H1 (cell line): ENCODE data around the gene ANKRD65. TPM values are rescaled to one million over a fixed set of nuclear protein-coding genes. Genes with fewer than 3 reads are reported as not detected.

ENCODE experiments used
- CTCF ChIA-PET: fragments of 300-600 bp; sonication (Branson Sonifier 250); formaldehyde crosslinking; loops from one replicate; lab custom pipeline; 2021; ENCODE audit not compliant: partially characterized antibody; lab: Charles Lee
- POLR2A ChIA-PET: fragments of 300-600 bp; sonication (Branson Sonifier 250); formaldehyde crosslinking; loops from one replicate; lab custom pipeline; 2021; ENCODE audit warnings: inconsistent platforms; ENCODE audit not compliant: partially characterized antibody; lab: Charles Lee
- DNase-seq, 2 experiments: peaks; one replicate each; pipeline versions ENCODE4 v3.0.0 to v3.0.0-alpha.2; 2010 to 2022; ENCODE audit warnings: low spot score in 2 of 2, low read depth in 1 of 2, mixed read lengths in 1 of 2
- FAIRE-seq: peaks from 2 replicates; lab custom pipeline; 2011; peaks lifted over from hg19 to GRCh38; lab: Jason Lieb, UNC
- H2AFZ ChIP-seq: 2 replicates; pipeline ENCODE4 v1.8.1; 2012; ENCODE audit warnings: low read length, inconsistent platforms
- H2AK5ac ChIP-seq: 2 replicates; pipeline ENCODE4 v1.6.1; 2013; ENCODE audit warnings: low read depth, low read length
- H2BK120ac ChIP-seq: replicated peaks from 2 replicates; pipeline ENCODE3; 2013; ENCODE audit warnings: low read depth, low read length, inconsistent platforms
- H2BK12ac ChIP-seq: 2 replicates; pipeline ENCODE4 v1.6.1; 2013; ENCODE audit warnings: low read depth, low read length
- H2BK15ac ChIP-seq: 2 replicates; pipeline ENCODE4 v1.6.1; 2013; ENCODE audit warnings: low read length
- H2BK20ac ChIP-seq: 2 replicates; pipeline ENCODE4 v1.6.1; 2013; ENCODE audit warnings: low read length
- H2BK5ac ChIP-seq: 2 replicates; pipeline ENCODE4 v1.6.1; 2013; ENCODE audit warnings: low read depth, low read length
- H3K14ac ChIP-seq: 2 replicates; pipeline ENCODE4 v1.6.1; 2013; ENCODE audit warnings: inconsistent platforms; ENCODE audit not compliant: insufficient read length
- H3K18ac ChIP-seq: 2 replicates; pipeline ENCODE4 v1.6.1; 2013; ENCODE audit warnings: low read length; ENCODE audit errors: extremely low read depth
- H3K23ac ChIP-seq: 2 replicates; pipeline ENCODE4 v1.6.1; 2013; ENCODE audit warnings: inconsistent platforms; ENCODE audit not compliant: insufficient read length
- H3K23me2 ChIP-seq: 2 replicates; pipeline ENCODE4 v1.6.1; 2013; ENCODE audit warnings: low read depth, low read length
- H3K27ac ChIP-seq: 2 replicates; pipeline ENCODE4 v1.6.1; 2011; ENCODE audit warnings: low read depth, low read length, inconsistent platforms
- H3K27me3 ChIP-seq, 4 experiments: replicated peaks in 1 of 4; 1 replicate in 1 of 4; 2 replicates in 3 of 4; pipeline versions ENCODE4 v1.6.1 to v1.8.1; 2011 to 2013; ENCODE audit warnings: low read length in 3 of 4, mild to moderate bottlenecking in 3 of 4, inconsistent platforms in 2 of 4, mixed read lengths in 2 of 4, moderate library complexity in 1 of 4; ENCODE audit not compliant: control insufficient read depth in 3 of 4, insufficient read depth in 3 of 4; ENCODE audit errors: extremely low read depth in 1 of 4
- H3K36me3 ChIP-seq, 4 experiments: 2 replicates each; pipeline versions ENCODE4 v1.6.1 to v1.8.1; 2011 to 2013; ENCODE audit warnings: mild to moderate bottlenecking in 4 of 4, low read length in 3 of 4, moderate library complexity in 2 of 4, control low read depth in 1 of 4, inconsistent platforms in 1 of 4; ENCODE audit not compliant: insufficient read depth in 4 of 4, control insufficient read depth in 2 of 4
- H3K4ac ChIP-seq: replicated peaks from 2 replicates; pipeline ENCODE3; 2013; ENCODE audit warnings: low read length, low read depth, mixed read lengths, inconsistent platforms; ENCODE audit not compliant: insufficient read length
- H3K4me1 ChIP-seq, 4 experiments: replicated peaks in 1 of 4; 1 replicate in 1 of 4; 2 replicates in 3 of 4; pipeline versions ENCODE4 v1.6.1 to v1.8.1; 2011 to 2013; ENCODE audit warnings: low read length in 3 of 4, inconsistent platforms in 2 of 4, mixed read lengths in 1 of 4; ENCODE audit not compliant: insufficient read depth in 4 of 4, control insufficient read depth in 3 of 4
- H3K4me2 ChIP-seq, 2 experiments: 2 replicates each; pipeline versions ENCODE4 v1.6.1 to v1.8.1; 2011 to 2013; ENCODE audit warnings: low read depth in 2 of 2, low read length in 2 of 2, control low read depth in 1 of 2, inconsistent platforms in 1 of 2, mild to moderate bottlenecking in 1 of 2; ENCODE audit not compliant: insufficient read depth in 1 of 2
- H3K4me3 ChIP-seq, 4 experiments: fragments of 200-600, 300-600 bp in 1 of 4; sonication (generic), shearing (Covaris generic), sonication (Bioruptor Twin) in 1 of 4; 2 replicates each; pipeline versions ENCODE4 v1.5.1 to v1.8.1; 2011 to 2016; ENCODE audit warnings: low read length in 4 of 4, low read depth in 3 of 4, control low read depth in 2 of 4, inconsistent platforms in 2 of 4, mild to moderate bottlenecking in 2 of 4, mixed read lengths in 1 of 4, moderate library complexity in 1 of 4; ENCODE audit not compliant: insufficient read depth in 2 of 4; ENCODE audit errors: extremely low read depth in 1 of 4
- H3K56ac ChIP-seq: replicated peaks from 2 replicates; pipeline ENCODE3; 2013; ENCODE audit warnings: low read depth, mild to moderate bottlenecking, mixed read lengths, low read length, inconsistent platforms; ENCODE audit not compliant: insufficient read length
- H3K79me1 ChIP-seq: 2 replicates; pipeline ENCODE4 v1.6.1; 2013; ENCODE audit warnings: low read depth, low read length, control low read depth
- H3K79me2 ChIP-seq, 2 experiments: 2 replicates each; pipeline versions ENCODE4 v1.6.1 to v1.8.1; 2012 to 2013; ENCODE audit warnings: low read length in 2 of 2, mild to moderate bottlenecking in 2 of 2, inconsistent platforms in 1 of 2; ENCODE audit not compliant: insufficient read depth in 2 of 2, control insufficient read depth in 1 of 2
- H3K9ac ChIP-seq, 4 experiments: replicated peaks in 1 of 4; 1 replicate in 1 of 4; 2 replicates in 3 of 4; pipeline versions ENCODE4 v1.6.1 to v1.8.1; 2011 to 2013; ENCODE audit warnings: low read depth in 3 of 4, low read length in 3 of 4, control low read depth in 2 of 4, mild to moderate bottlenecking in 2 of 4, moderate library complexity in 2 of 4, inconsistent platforms in 1 of 4; ENCODE audit errors: extremely low read depth in 1 of 4
- H3K9me3 ChIP-seq, 2 experiments: 2 replicates each; pipeline versions ENCODE4 v1.6.1 to v1.8.1; 2012 to 2013; ENCODE audit warnings: mild to moderate bottlenecking in 2 of 2, moderate library complexity in 2 of 2, control low read depth in 1 of 2, inconsistent platforms in 1 of 2, low read depth in 1 of 2, low read length in 1 of 2, mixed read lengths in 1 of 2; ENCODE audit not compliant: insufficient read depth in 2 of 2
- H4K20me1 ChIP-seq, 2 experiments: replicated peaks in 1 of 2; 2 replicates each; pipeline versions ENCODE3 to v1.8.1; 2011 to 2013; ENCODE audit warnings: inconsistent platforms in 2 of 2, low read length in 2 of 2, mild to moderate bottlenecking in 1 of 2; ENCODE audit not compliant: insufficient read depth in 2 of 2, control insufficient read depth in 1 of 2
- H4K5ac ChIP-seq: 2 replicates; pipeline ENCODE4 v1.6.1; 2013; ENCODE audit warnings: low read length, low read depth, mixed read lengths, inconsistent platforms; ENCODE audit not compliant: insufficient read length
- H4K8ac ChIP-seq: 2 replicates; pipeline ENCODE4 v1.8.0; 2013; ENCODE audit warnings: mild to moderate bottlenecking, moderate library complexity, low read length, inconsistent platforms; ENCODE audit not compliant: insufficient read depth; ENCODE audit errors: extremely low read depth
- H4K91ac ChIP-seq: replicated peaks from 2 replicates; pipeline ENCODE3; 2013; ENCODE audit warnings: low read length, mixed read lengths, inconsistent platforms; ENCODE audit not compliant: insufficient read length
- CEBPB ChIP-seq: IDR thresholded peaks from 2 replicates; pipeline ENCODE4 v1.6.1; 2012; ENCODE audit warnings: low read depth, low read length
- EGR1 ChIP-seq: IDR thresholded peaks from 2 replicates; pipeline ENCODE4 v1.6.1; 2011; ENCODE audit warnings: low read depth, low read length, borderline replicate concordance
- HDAC2 ChIP-seq, 2 experiments: fragments of 300-600 bp in 1 of 2; sonication (generic) in 1 of 2; IDR thresholded peaks; 2 replicates each; pipeline ENCODE4 v1.6.1; 2011 to 2012; ENCODE audit warnings: low read depth in 2 of 2, low read length in 2 of 2, mild to moderate bottlenecking in 2 of 2, moderate library complexity in 2 of 2, borderline replicate concordance in 1 of 2, inconsistent platforms in 1 of 2
- HDAC6 ChIP-seq: IDR thresholded peaks from one replicate; pipeline ENCODE4 v1.7.1; 2012; ENCODE audit warnings: low read depth, mild to moderate bottlenecking, inconsistent platforms, low read length, moderate library complexity
- JUN ChIP-seq: IDR thresholded peaks from 2 replicates; pipeline ENCODE4 v1.6.1; 2011; ENCODE audit warnings: low read depth, mild to moderate bottlenecking, improper control_type of control experiment, low read length
- NRF1 ChIP-seq: IDR thresholded peaks from 2 replicates; pipeline ENCODE4 v1.6.1; 2011; ENCODE audit warnings: mild to moderate bottlenecking, low read depth, low read length, improper control_type of control experiment
- POLR2A ChIP-seq, 2 experiments: IDR thresholded peaks; 1 replicate in 1 of 2; 2 replicates in 1 of 2; pipeline ENCODE4 v1.6.1; 2011; ENCODE audit warnings: low read depth in 2 of 2, low read length in 2 of 2, mild to moderate bottlenecking in 2 of 2; ENCODE audit errors: control extremely low read depth in 1 of 2
- RAD21 ChIP-seq, 2 experiments: IDR thresholded peaks in 1 of 2; conservative IDR thresholded peaks in 1 of 2; 2 replicates each; pipeline ENCODE4 v1.6.1; 2011; ENCODE audit warnings: low read depth in 2 of 2, low read length in 2 of 2, improper control_type of control experiment in 1 of 2, inconsistent platforms in 1 of 2, mild to moderate bottlenecking in 1 of 2, moderate library complexity in 1 of 2
- SP1 ChIP-seq: IDR thresholded peaks from 2 replicates; pipeline ENCODE4 v1.6.1; 2011; ENCODE audit warnings: low read depth, low read length
- SP2 ChIP-seq: IDR thresholded peaks from 2 replicates; pipeline ENCODE4 v1.6.1; 2012; ENCODE audit warnings: mild to moderate bottlenecking, low read length, inconsistent platforms
- YY1 ChIP-seq: IDR thresholded peaks from 2 replicates; pipeline ENCODE4 v1.6.1; 2011; ENCODE audit warnings: low read depth, mild to moderate bottlenecking, low read length
- WGBS, 2 experiments: shearing (Covaris generic) in 1 of 2; methylation state at CpG; one replicate each; pipeline versions ENCODE4 v1.1.6 to v1.1.7; 2013 to 2015; ENCODE audit warnings: low lambda C conversion rate in 2 of 2, mixed read lengths in 2 of 2, inconsistent platforms in 1 of 2, low coverage in 1 of 2, missing lambda C conversion rate in 1 of 2; ENCODE audit not compliant: insufficient replicate concordance in 2 of 2, insufficient coverage in 1 of 2, insufficient read length in 1 of 2; ENCODE audit errors: extremely low coverage in 1 of 2, missing lambda C conversion rate in 1 of 2; 5-methylcytosine and 5-hydroxymethylcytosine counted together
- polyA plus RNA-seq, 7 experiments: library from polyadenylated mRNA; depleted of rRNA in 3 of 7; stranded (reverse) in 5 of 7; unstranded in 2 of 7; fragments of >200 nt in 5 of 7; fragments of 200-250 nt in 2 of 7; gene quantifications; 1 replicate in 5 of 7; 2 replicates in 1 of 7; 4 replicates in 1 of 7; pipeline versions ENCODE4 v1.2.1 to v1.2.3, GENCODE V29; 2011 to 2013; ENCODE audit warnings: missing spikeins in 2 of 7, mixed read lengths in 2 of 7
- total RNA-seq: library from RNA; stranded (reverse); fragmentation: NEBNext Ultra II Directional; extraction: Animal tissue kit (Norgen Biotek cat#: 25700); gene quantifications from 2 replicates; pipeline ENCODE4 v1.2.1, GENCODE V29; 2021
- TF ChIP-seq, protein P1 (sequence below): IDR thresholded peaks from 2 replicates; pipeline ENCODE4 v1.6.1; 2012; ENCODE audit warnings: low read length, inconsistent platforms

Gene ANKRD65
- total and polyA plus RNA-seq, 2 of the 8 experiments (the other 6 are each of a cell fraction or from before 2014, with no cell fraction given), result 1.8 to 2.0 TPM

DNA sequence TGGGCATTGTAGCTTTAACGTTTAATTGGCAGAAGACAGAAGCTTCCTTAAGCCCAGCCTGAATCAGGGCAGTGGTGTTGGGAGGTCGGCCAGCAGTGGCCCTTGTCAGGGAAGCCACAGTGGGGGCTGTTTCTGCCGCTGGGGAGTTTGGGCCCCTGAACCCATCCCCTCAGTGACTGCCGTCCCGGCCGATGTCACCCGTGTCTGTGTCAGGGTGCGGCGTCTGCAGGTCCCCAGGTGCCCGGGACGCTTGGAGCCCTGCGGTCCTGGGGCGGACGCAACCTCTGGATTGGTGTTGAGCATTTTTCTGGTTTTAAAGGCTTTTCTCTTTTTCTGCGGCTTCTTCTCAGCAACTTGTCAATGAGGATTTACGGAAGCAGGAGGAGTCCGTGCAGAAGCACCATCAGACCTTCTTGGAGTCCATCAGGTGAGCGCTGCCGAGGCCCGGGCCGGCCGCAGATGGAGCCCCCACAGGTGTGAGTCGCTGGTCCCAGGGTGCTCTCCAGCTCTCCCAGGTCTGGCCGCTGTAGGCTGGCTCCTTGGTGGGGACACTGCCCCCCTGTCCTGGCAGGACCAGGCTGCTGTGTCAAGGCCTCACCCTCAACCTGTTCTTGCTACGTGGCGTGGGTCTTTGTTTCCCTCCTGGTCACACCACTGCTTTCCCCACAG lies 30.8 kb upstream of the ANKRD65 start:
- no peaks in the 10 kb centered on the region for H3K23me2 ChIP-seq
- H4K8ac ChIP-seq, result peak overlapping the region; percentile 18; the same call in 1 of the 2 replicates
- no peak overlapping the region for H3K27ac ChIP-seq
- H2AFZ ChIP-seq, result no peak overlapping the region
- no peak overlapping the region for H3K56ac ChIP-seq
- H3K9ac ChIP-seq, result no peak overlapping the region
- ChIA-PET POLR2A (interaction anchor here (0.6 to 2.1 kb wide), 5 partner anchors 9 to 79 kb away, joined by 3 to 5 read pairs (median 3); no protein-coding TSS in a partner anchor), CTCF (interaction anchor here (0.5 to 2.4 kb wide), 5 partner anchors 9 to 221 kb away, joined by 3 to 12 read pairs (median 5); no protein-coding TSS in a partner anchor)
- H3K4ac ChIP-seq, result no peak overlapping the region
- 95% methylated on average over 26 of the region's 26 CpGs; no CpG with 5 or more reads in 1 of the 2 experiments for WGBS, 2 experiments
- H3K79me1 ChIP-seq, result no peaks in the 10 kb centered on the region
- no peaks in the 10 kb centered on the region for H3K79me2 ChIP-seq
- H2BK15ac ChIP-seq, result no peak overlapping the region
- no peak overlapping the region for H2BK12ac ChIP-seq
- DNase-seq (no peak), FAIRE-seq (no peak)
- H3K18ac ChIP-seq, result no peak overlapping the region
- H3K27me3 ChIP-seq, result no peaks in the 10 kb centered on the region
- H2AK5ac ChIP-seq, result no peak overlapping the region
- no peaks in the 10 kb centered on the region for H3K4me1 ChIP-seq
- H3K36me3 ChIP-seq, result no peaks in the 10 kb centered on the region
- H2BK20ac ChIP-seq, result no peak overlapping the region
- H3K4me2 ChIP-seq, result no peak overlapping the region
- no peak overlapping the region for H2BK120ac ChIP-seq
- no peak overlapping the region for H3K23ac ChIP-seq
- H2BK5ac ChIP-seq, result no peak overlapping the region
- no peak overlapping the region for H3K4me3 ChIP-seq
- H4K91ac ChIP-seq, result no peak overlapping the region
- no peaks in the 10 kb centered on the region for H3K9me3 ChIP-seq
- H3K14ac ChIP-seq, result no peak overlapping the region
- no peaks in the 10 kb centered on the region for H4K20me1 ChIP-seq
- H4K5ac ChIP-seq, result no peak overlapping the region
- TF ChIP-seq HDAC6, result no peak
- TF ChIP-seq SP1, result no peak
- TF ChIP-seq, protein P1, sequence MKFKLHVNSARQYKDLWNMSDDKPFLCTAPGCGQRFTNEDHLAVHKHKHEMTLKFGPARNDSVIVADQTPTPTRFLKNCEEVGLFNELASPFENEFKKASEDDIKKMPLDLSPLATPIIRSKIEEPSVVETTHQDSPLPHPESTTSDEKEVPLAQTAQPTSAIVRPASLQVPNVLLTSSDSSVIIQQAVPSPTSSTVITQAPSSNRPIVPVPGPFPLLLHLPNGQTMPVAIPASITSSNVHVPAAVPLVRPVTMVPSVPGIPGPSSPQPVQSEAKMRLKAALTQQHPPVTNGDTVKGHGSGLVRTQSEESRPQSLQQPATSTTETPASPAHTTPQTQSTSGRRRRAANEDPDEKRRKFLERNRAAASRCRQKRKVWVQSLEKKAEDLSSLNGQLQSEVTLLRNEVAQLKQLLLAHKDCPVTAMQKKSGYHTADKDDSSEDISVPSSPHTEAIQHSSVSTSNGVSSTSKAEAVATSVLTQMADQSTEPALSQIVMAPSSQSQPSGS, result no peak
- no peak for TF ChIP-seq EGR1
- no peak for TF ChIP-seq RAD21 (IDR thresholded peaks at IDR 0.05 in 1 of 2, conservative IDR thresholded peaks at IDR 0.05 in 1 of 2; ENCODE audit: low read depth in 2 of 2, low read length in 2 of 2)
- TF ChIP-seq HDAC2 (IDR thresholded peaks at IDR 0.05; ENCODE audit: borderline replicate concordance in 1 of 2, low read depth in 2 of 2, low read length in 2 of 2), result no peak
- no peak for TF ChIP-seq SP2
- TF ChIP-seq NRF1, result no peak
- TF ChIP-seq CEBPB, result no peak
- no peak for TF ChIP-seq YY1
- no peak for TF ChIP-seq POLR2A (IDR thresholded peaks at IDR 0.05; ENCODE audit: control extremely low read depth in 1 of 2, low read depth in 2 of 2, low read length in 2 of 2)
- no peak for TF ChIP-seq JUN
